Uterus (tissue), 2 donors: ENCODE data around the gene FOXP2.
"Not testable (repeated sequence)": the region's sequence is repeated elsewhere in the genome, so short reads cannot be mapped to it uniquely, and the experiment has no call there.

Experiments
- CTCF ChIP-seq, 4 experiments: fragments of 200-600 bp in 2 of 4; fragments of 450-650 bp in 2 of 4; sonication (generic) in 2 of 4; IDR thresholded peaks; one replicate each; pipeline ENCODE4 v1.5.1; 2016 to 2019; ENCODE audit warnings: antibody characterized with exemption in 4 of 4, mild to moderate bottlenecking in 2 of 4, moderate library complexity in 1 of 4
- POLR2A ChIP-seq, 2 donors: fragments of 450-650 bp; IDR thresholded peaks; one replicate each; pipeline ENCODE4 v1.6.1; 2016; ENCODE audit warnings: antibody characterized with exemption in 2 of 2, mild to moderate bottlenecking in 1 of 2, moderate library complexity in 1 of 2

- TF ChIP-seq CTCF, POLR2A (IDR thresholded peaks at IDR 0.05): not testable (repeated sequence)
These were observed 96.2 kb downstream of the FOXP2 start for GRCh38 chr7:114510824-114511223.
